HepG2 (cell line): ENCODE results near the gene PEAK1. TPM values are rescaled to one million over a fixed set of nuclear protein-coding genes. Genes with fewer than 3 reads are reported as not detected.
A peak's percentile ranks its signal among the peaks of the same experiment; 100 is the strongest.

Experiments
- AGO2 ChIP-seq: fragments of 200-400 bp; formaldehyde crosslinking; optimal IDR thresholded peaks from 2 replicates; pipeline ENCODE3; 2017; ENCODE audit warnings: mild to moderate bottlenecking, low read depth, low read length, moderate library complexity
- BCL3 ChIP-seq: sonication (generic); formaldehyde crosslinking; IDR thresholded peaks from 2 replicates; pipeline ENCODE4 v1.5.1; 2020; ENCODE audit warnings: mild to moderate bottlenecking, missing genetic modification reagents, moderate library complexity
- CENPBD1 ChIP-seq: sonication (generic); formaldehyde crosslinking; IDR thresholded peaks from 2 replicates; pipeline ENCODE4 v1.8.0; 2022; ENCODE audit warnings: missing genetic modification reagents, low read depth, mild to moderate bottlenecking, borderline replicate concordance
- E2F1 ChIP-seq: sonication (generic); formaldehyde crosslinking; IDR thresholded peaks from 2 replicates; pipeline ENCODE4 v1.5.0; 2020; ENCODE audit warnings: missing genetic modification reagents
- HES4 ChIP-seq: sonication (generic); formaldehyde crosslinking; IDR thresholded peaks from 2 replicates; pipeline ENCODE4 v1.9.0; 2021; ENCODE audit warnings: mild to moderate bottlenecking, missing genetic modification reagents, borderline replicate concordance
- KDM2A ChIP-seq: sonication (generic); formaldehyde crosslinking; IDR thresholded peaks from 2 replicates; pipeline ENCODE4 v1.4.0; 2020; ENCODE audit warnings: low read depth, missing genetic modification reagents, borderline replicate concordance
- MTA1 ChIP-seq: sonication (generic); formaldehyde crosslinking; IDR thresholded peaks from 2 replicates; pipeline ENCODE4 v1.4.0; 2020; ENCODE audit warnings: missing genetic modification reagents, mild to moderate bottlenecking, borderline replicate concordance
- MXD3 ChIP-seq: IDR thresholded peaks from 2 replicates; pipeline ENCODE4 v1.6.1; 2016; ENCODE audit warnings: mild to moderate bottlenecking, missing biosample characterization, missing genetic modification reagents
- POGK ChIP-seq: sonication (generic); formaldehyde crosslinking; conservative IDR thresholded peaks from 2 replicates; pipeline ENCODE4 v1.8.0; 2022; ENCODE audit warnings: mild to moderate bottlenecking, moderate library complexity, missing genetic modification reagents
- RBFOX2 ChIP-seq: fragments of 200-400 bp; formaldehyde crosslinking; IDR thresholded peaks from 2 replicates; pipeline ENCODE4 v1.6.1; 2017; ENCODE audit warnings: low read depth, mild to moderate bottlenecking, low read length
- RFXAP ChIP-seq: sonication (generic); formaldehyde crosslinking; IDR thresholded peaks from 2 replicates; pipeline ENCODE4 v1.4.0; 2020; ENCODE audit warnings: missing genetic modification reagents, borderline replicate concordance
- SALL1 ChIP-seq: sonication (generic); formaldehyde crosslinking; IDR thresholded peaks from 2 replicates; pipeline ENCODE4 v1.8.0; 2022; ENCODE audit warnings: mild to moderate bottlenecking, missing genetic modification reagents
- SALL2 ChIP-seq: sonication (generic); formaldehyde crosslinking; IDR thresholded peaks from 2 replicates; pipeline ENCODE4 v1.8.1; 2023; ENCODE audit warnings: mild to moderate bottlenecking, missing genetic modification reagents, inconsistent platforms
- SMAD1 ChIP-seq: sonication (generic); formaldehyde crosslinking; IDR thresholded peaks from 2 replicates; pipeline ENCODE4 v1.4.0; 2020; ENCODE audit warnings: missing genetic modification reagents, low read depth, mild to moderate bottlenecking, borderline replicate concordance
- SP1 ChIP-seq, 2 experiments: fragments of 450-650 bp in 1 of 2; sonication (generic) in 1 of 2; formaldehyde crosslinking in 1 of 2; IDR thresholded peaks; 2 replicates each; pipeline versions ENCODE4 v1.4.0 to v1.6.1; 2016 to 2020; ENCODE audit warnings: missing genetic modification reagents in 1 of 2
- YEATS4 ChIP-seq: sonication (generic); formaldehyde crosslinking; IDR thresholded peaks from 2 replicates; pipeline ENCODE4 v1.4.0; 2020; ENCODE audit warnings: missing genetic modification reagents, borderline replicate concordance
- YY1 ChIP-seq: IDR thresholded peaks from 2 replicates; pipeline ENCODE4 v1.6.1; 2011; ENCODE audit warnings: low read length, low read depth, moderate library complexity, mild to moderate bottlenecking; ENCODE audit not compliant: insufficient read depth, insufficient replicate concordance
- ZBTB14 ChIP-seq: sonication (generic); formaldehyde crosslinking; IDR thresholded peaks from 2 replicates; pipeline ENCODE4 v1.4.0; 2020; ENCODE audit warnings: missing genetic modification reagents
- ZNF431 ChIP-seq: sonication (generic); formaldehyde crosslinking; IDR thresholded peaks from 2 replicates; pipeline ENCODE4 v1.9.0; 2022; ENCODE audit warnings: missing genetic modification reagents, low read depth, mild to moderate bottlenecking, borderline replicate concordance
- ZNF674 ChIP-seq: sonication (generic); formaldehyde crosslinking; IDR thresholded peaks from 2 replicates; pipeline ENCODE4 v1.5.0; 2020; ENCODE audit warnings: low read depth, mild to moderate bottlenecking, missing genetic modification reagents
- ZNF841 ChIP-seq: sonication (generic); formaldehyde crosslinking; IDR thresholded peaks from 2 replicates; pipeline ENCODE4 v1.8.1; 2023; ENCODE audit warnings: missing genetic modification reagents, borderline replicate concordance
- polyA plus RNA-seq, 8 experiments: library from polyadenylated mRNA; depleted of rRNA in 3 of 8; stranded (reverse) in 7 of 8; unstranded in 1 of 8; fragments of >200 nt; fragmentation: Illumina TruSeq in 4 of 8; extraction: Trizol in 4 of 8; gene quantifications; 2 replicates each; pipeline versions ENCODE4 v1.2.1 to v1.2.3, GENCODE V29; 2011 to 2016; ENCODE audit warnings: low read depth in 4 of 8, missing spikeins in 1 of 8, mixed read lengths in 1 of 8; ENCODE audit not compliant: insufficient read depth in 1 of 8
- total RNA-seq, 5 experiments: library from RNA; depleted of rRNA; stranded (reverse); fragments of >200 nt; fragmentation: Illumina TruSeq; extraction: Trizol; gene quantifications; 2 replicates each; pipeline ENCODE4 v1.2.3, GENCODE V29; 2016; ENCODE audit warnings: low read depth in 1 of 5

The PEAK1 gene
- total and polyA plus RNA-seq, 2 of the 13 experiments (the other 11 are each of a cell fraction or from before 2014, with no cell fraction given), result 6.0 to 6.6 TPM

- TF ChIP-seq MTA1, result no peak
- TF ChIP-seq ZNF674, result no peak
- 0 out of 2 replicates have a peak, but pooled peaks have one; percentile 12 for TF ChIP-seq POGK
- TF ChIP-seq YY1, result peak; percentile 34
- TF ChIP-seq SALL1 (CRISPR knock-in tag), result peak; percentile 22; the same call in 1 of the 2 replicates
- peak; percentile 92 for TF ChIP-seq ZBTB14 (CRISPR knock-in tag)
- TF ChIP-seq ZNF431, result 0 out of 2 replicates have a peak, but pooled peaks have one; percentile 54
- peak; percentile 46; the same call in 1 of the 2 replicates for TF ChIP-seq HES4
- peak; percentile 68 for TF ChIP-seq RBFOX2
- TF ChIP-seq MXD3, result 0 out of 2 replicates have a peak, but pooled peaks have one; percentile 19
- TF ChIP-seq SP1 (IDR thresholded peaks at IDR 0.05), result no peak
- peak; percentile 53 for TF ChIP-seq SP1 (CRISPR knock-in tag; IDR thresholded peaks at IDR 0.05)
- peak; percentile 72; the same call in 1 of the 2 replicates for TF ChIP-seq BCL3 (CRISPR knock-in tag)
- TF ChIP-seq CENPBD1 (CRISPR knock-in tag), result 0 out of 2 replicates have a peak, but pooled peaks have one; percentile 68
- no peak for TF ChIP-seq SALL2
- peak; percentile 46 for TF ChIP-seq AGO2
- TF ChIP-seq ZNF841, result no peak
- 0 out of 2 replicates have a peak, but pooled peaks have one; percentile 11 for TF ChIP-seq E2F1 (CRISPR knock-in tag)
- peak; percentile 36; the same call in 1 of the 2 replicates for TF ChIP-seq YEATS4 (CRISPR knock-in tag)
- peak; percentile 20; the same call in 1 of the 2 replicates for TF ChIP-seq RFXAP (CRISPR knock-in tag)
- TF ChIP-seq KDM2A (CRISPR knock-in tag), result peak; percentile 39; the same call in 1 of the 2 replicates
- 0 out of 2 replicates have a peak, but pooled peaks have one; percentile 3 for TF ChIP-seq SMAD1
Observed at GRCh38 chr15:77419836-77420609, at the start of gene PEAK1 (continued).
